ENCODE measurements around the gene DYRK2.

DYRK2 gene

GRCh38 chr12:67647181-67647798, 1.3 kb upstream of the DYRK2 start:
- Histone ChIP-seq H3K27me3 (ENCODE audit: low read depth, low read length) (no peaks in the 10 kb centered on the region), H3K4me3 (ENCODE audit: low read depth in 1 of 2, low read length in 2 of 2) (peak overlapping the region; percentile 80 to 85), H3K27ac (ENCODE audit: low read length) (peak overlapping the region; percentile 86), H3K36me3 (ENCODE audit: control insufficient read depth in 1 of 2, insufficient read depth in 2 of 2, low read length in 2 of 2) (peaks cover 0 to 3% of the 10 kb centered on the region in 2 donors), H3K4me1 (ENCODE audit: control insufficient read depth in 1 of 2, insufficient read depth in 2 of 2, low read length in 2 of 2) (peaks cover 6 to 12% of the 10 kb centered on the region in 2 donors), H3K9me3 (ENCODE audit: control insufficient read depth in 1 of 2, low read length in 2 of 2) (no peaks in the 10 kb centered on the region)

DNA sequence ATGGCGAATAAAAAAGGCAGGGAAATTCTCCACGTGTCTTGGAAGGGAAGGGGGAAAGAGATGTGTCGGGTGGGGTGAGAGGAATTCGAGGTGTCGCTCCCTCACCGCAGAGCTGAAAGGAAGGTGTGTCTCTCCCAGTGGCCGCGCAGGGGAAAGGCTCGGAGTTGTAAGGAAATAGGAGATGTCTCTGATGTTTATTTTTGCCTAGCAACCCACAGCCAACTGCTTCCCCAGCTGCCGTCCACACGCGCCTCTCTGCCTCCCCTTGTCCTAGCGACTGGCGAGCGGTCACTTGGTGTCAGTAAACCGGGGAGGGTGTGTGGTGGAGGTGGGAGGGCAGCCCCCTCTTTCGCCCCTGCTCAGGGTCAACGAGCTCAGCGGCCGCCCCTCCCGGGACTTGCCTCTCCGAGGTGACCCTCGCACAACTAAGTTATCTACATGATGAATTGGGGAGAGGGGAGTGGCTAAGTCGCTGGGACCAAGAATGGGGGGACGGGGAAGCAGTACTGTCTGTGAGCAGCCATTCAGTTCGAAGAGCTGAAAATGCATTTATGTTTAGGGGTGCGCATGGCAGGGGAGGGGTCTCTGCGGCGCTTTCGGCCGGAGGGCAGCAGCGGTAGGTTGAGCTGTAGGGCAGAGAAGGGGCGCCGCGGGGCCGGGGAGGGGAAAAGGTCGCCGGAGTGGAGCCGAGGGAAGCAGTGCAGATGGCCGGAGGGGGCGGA, 585 bp upstream of the DYRK2 start:
- H3K9me3 ChIP-seq (ENCODE audit: control insufficient read depth in 1 of 2, low read length in 2 of 2) = no peaks in the 10 kb centered on the region
- peaks cover 0 to 3% of the 10 kb centered on the region in 2 donors for H3K36me3 ChIP-seq (ENCODE audit: control insufficient read depth in 1 of 2, insufficient read depth in 2 of 2, low read length in 2 of 2)
- H3K27me3 ChIP-seq (ENCODE audit: low read depth, low read length) = no peaks in the 10 kb centered on the region
- H3K4me1 ChIP-seq (ENCODE audit: control insufficient read depth in 1 of 2, insufficient read depth in 2 of 2, low read length in 2 of 2) = peaks cover 6 to 14% of the 10 kb centered on the region in 2 donors
- H3K27ac ChIP-seq (ENCODE audit: low read length) = peak overlapping the region; percentile 86
- peak overlapping the region; percentile 80 to 85 for H3K4me3 ChIP-seq (ENCODE audit: low read depth in 1 of 2, low read length in 2 of 2)

DNA sequence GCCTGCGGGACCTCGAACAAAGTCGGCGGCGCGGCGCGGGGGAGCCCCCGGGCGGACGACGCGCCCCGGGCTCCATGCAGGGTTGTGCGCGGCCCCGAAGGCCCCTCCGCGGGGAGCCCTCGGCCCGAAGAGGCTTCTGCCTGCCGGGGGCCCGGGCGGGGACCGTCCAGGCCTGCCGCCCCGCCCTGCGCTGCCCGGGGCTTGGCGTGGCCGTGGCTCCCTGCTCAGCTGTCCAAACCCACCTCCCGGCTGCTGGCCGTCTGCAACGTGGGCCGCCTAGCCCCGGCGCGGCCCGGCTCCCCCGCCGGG, 670 bp downstream of the DYRK2 start:
- Histone ChIP-seq H3K9me3 (ENCODE audit: control insufficient read depth in 1 of 2, low read length in 2 of 2) (no peaks in the 10 kb centered on the region), H3K27ac (ENCODE audit: low read length) (peak overlapping the region; percentile 56), H3K36me3 (ENCODE audit: control insufficient read depth in 1 of 2, insufficient read depth in 2 of 2, low read length in 2 of 2) (peaks cover 3% of the 10 kb centered on the region in 2 donors), H3K27me3 (ENCODE audit: low read depth, low read length) (no peaks in the 10 kb centered on the region), H3K4me1 (ENCODE audit: control insufficient read depth in 1 of 2, insufficient read depth in 2 of 2, low read length in 2 of 2) (peaks cover 6 to 23% of the 10 kb centered on the region in 2 donors), H3K4me3 (ENCODE audit: low read depth in 1 of 2, low read length in 2 of 2) (peak overlapping the region; percentile 72 to 89)

- H3K36me3 ChIP-seq (ENCODE audit: control insufficient read depth in 1 of 2, insufficient read depth in 2 of 2, low read length in 2 of 2) = peaks cover 3 to 8% of the 10 kb centered on the region in 2 donors
- peaks cover 6 to 28% of the 10 kb centered on the region in 2 donors for H3K4me1 ChIP-seq (ENCODE audit: control insufficient read depth in 1 of 2, insufficient read depth in 2 of 2, low read length in 2 of 2)
- no peaks in the 10 kb centered on the region for H3K9me3 ChIP-seq (ENCODE audit: control insufficient read depth in 1 of 2, low read length in 2 of 2)
Measured at GRCh38 chr12:67649570-67650387, 1.2 kb downstream of the DYRK2 start.

GRCh38 chr12:67650388-67651131, 2.0 kb downstream of the DYRK2 start:
- H3K4me3 ChIP-seq (ENCODE audit: low read depth in 1 of 2, low read length in 2 of 2) = peak overlapping the region; percentile 72 to 89
- peaks cover 3 to 8% of the 10 kb centered on the region in 2 donors for H3K36me3 ChIP-seq (ENCODE audit: control insufficient read depth in 1 of 2, insufficient read depth in 2 of 2, low read length in 2 of 2)
- H3K9me3 ChIP-seq (ENCODE audit: control insufficient read depth in 1 of 2, low read length in 2 of 2) = no peaks in the 10 kb centered on the region
- H3K27me3 ChIP-seq (ENCODE audit: low read depth, low read length) = no peaks in the 10 kb centered on the region
- peaks cover 6 to 33% of the 10 kb centered on the region in 2 donors for H3K4me1 ChIP-seq (ENCODE audit: control insufficient read depth in 1 of 2, insufficient read depth in 2 of 2, low read length in 2 of 2)
- peak overlapping the region; percentile 80 for H3K27ac ChIP-seq (ENCODE audit: low read length)

More at GRCh38 chr12:67649570-67650387, 1.2 kb downstream of the DYRK2 start:
- H3K27ac ChIP-seq (ENCODE audit: low read length) = peak overlapping the region; percentile 80
- H3K4me3 ChIP-seq (ENCODE audit: low read depth in 1 of 2, low read length in 2 of 2) = peak overlapping the region; percentile 72 to 89
- H3K27me3 ChIP-seq (ENCODE audit: low read depth, low read length) = no peaks in the 10 kb centered on the region

DNA sequence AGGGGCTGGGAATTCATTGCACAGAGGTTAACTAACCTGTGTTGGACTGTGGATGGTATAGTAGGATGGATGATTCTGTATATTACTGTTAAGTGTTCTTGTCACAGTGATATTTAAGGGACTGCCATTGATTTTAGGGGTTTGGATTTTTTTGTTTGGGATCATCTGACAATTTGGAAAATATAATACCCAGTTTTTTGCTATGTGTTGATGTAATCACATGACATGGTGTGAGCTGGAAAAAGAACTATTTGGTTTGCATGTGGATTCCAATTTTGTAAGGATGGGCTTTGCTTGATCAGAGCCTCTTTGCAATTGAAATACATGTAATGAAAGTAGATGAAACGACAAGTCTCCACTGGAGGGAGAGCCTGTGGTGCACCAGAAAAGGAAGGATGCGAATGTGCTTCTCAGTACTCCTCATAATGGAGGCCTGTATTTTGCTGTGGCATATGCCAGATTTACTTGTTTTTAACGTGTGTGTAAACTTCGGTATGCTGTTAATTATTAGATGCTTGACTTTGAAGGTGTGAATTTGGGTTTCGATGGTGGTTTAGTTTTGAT, 2.7 kb downstream of the DYRK2 start:
- H3K27me3 ChIP-seq (ENCODE audit: low read depth, low read length) = no peaks in the 10 kb centered on the region
- H3K9me3 ChIP-seq (ENCODE audit: control insufficient read depth in 1 of 2, low read length in 2 of 2) = no peaks in the 10 kb centered on the region
- peaks cover 3 to 8% of the 10 kb centered on the region in 2 donors for H3K36me3 ChIP-seq (ENCODE audit: control insufficient read depth in 1 of 2, insufficient read depth in 2 of 2, low read length in 2 of 2)
- peaks cover 6 to 39% of the 10 kb centered on the region in 2 donors for H3K4me1 ChIP-seq (ENCODE audit: control insufficient read depth in 1 of 2, insufficient read depth in 2 of 2, low read length in 2 of 2)
- peak overlapping the region; percentile 80 for H3K27ac ChIP-seq (ENCODE audit: low read length)
- H3K4me3 ChIP-seq (ENCODE audit: low read depth in 1 of 2, low read length in 2 of 2) = peak overlapping the region; percentile 72 to 89

DNA sequence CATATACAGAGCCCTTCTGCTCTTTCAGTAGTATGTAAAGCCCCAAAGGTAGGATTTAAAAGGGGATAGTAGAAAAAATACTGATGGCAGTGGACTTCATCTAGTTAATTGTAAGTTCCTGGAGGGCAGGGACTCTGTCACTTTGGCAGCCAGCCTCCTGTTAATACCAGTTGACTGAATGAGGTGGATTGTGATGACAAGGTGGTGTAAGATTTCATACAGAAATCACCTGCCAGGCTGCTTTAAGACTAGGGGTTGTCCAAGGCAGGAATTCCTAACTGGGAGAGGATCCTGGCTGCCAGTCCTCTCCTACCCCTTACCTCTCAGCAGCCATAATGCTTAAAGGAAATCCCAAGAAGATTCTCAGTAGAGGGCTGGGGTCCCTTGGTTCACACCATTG, 7.3 kb downstream of the DYRK2 start:
- Histone ChIP-seq H3K4me3 (ENCODE audit: low read depth in 1 of 2, low read length in 2 of 2) (no peak overlapping the region), H3K27ac (ENCODE audit: low read length) (peak overlapping the region; percentile 26), H3K4me1 (ENCODE audit: control insufficient read depth in 1 of 2, insufficient read depth in 2 of 2, low read length in 2 of 2) (peaks cover 6 to 55% of the 10 kb centered on the region in 2 donors), H3K36me3 (ENCODE audit: control insufficient read depth in 1 of 2, insufficient read depth in 2 of 2, low read length in 2 of 2) (peaks cover 16 to 25% of the 10 kb centered on the region in 2 donors), H3K9me3 (ENCODE audit: control insufficient read depth in 1 of 2, low read length in 2 of 2) (no peaks in the 10 kb centered on the region), H3K27me3 (ENCODE audit: low read depth, low read length) (no peaks in the 10 kb centered on the region)

GRCh38 chr12:67656251-67656650, 7.7 kb downstream of the DYRK2 start:
- peak overlapping the region; percentile 26 for H3K27ac ChIP-seq (ENCODE audit: low read length)
- peaks cover 16 to 25% of the 10 kb centered on the region in 2 donors for H3K36me3 ChIP-seq (ENCODE audit: control insufficient read depth in 1 of 2, insufficient read depth in 2 of 2, low read length in 2 of 2)
- peaks cover 6 to 58% of the 10 kb centered on the region in 2 donors for H3K4me1 ChIP-seq (ENCODE audit: control insufficient read depth in 1 of 2, insufficient read depth in 2 of 2, low read length in 2 of 2)

GRCh38 chr12:67658486-67658885, 9.9 kb downstream of the DYRK2 start:
- Histone ChIP-seq H3K27ac (ENCODE audit: low read length) (peak overlapping the region; percentile 72), H3K4me3 (ENCODE audit: low read depth in 1 of 2, low read length in 2 of 2) (no peak overlapping the region), H3K9me3 (ENCODE audit: control insufficient read depth in 1 of 2, low read length in 2 of 2) (no peaks in the 10 kb centered on the region), H3K4me1 (ENCODE audit: control insufficient read depth in 1 of 2, insufficient read depth in 2 of 2, low read length in 2 of 2) (peaks cover 0 to 69% of the 10 kb centered on the region in 2 donors), H3K27me3 (ENCODE audit: low read depth, low read length) (no peaks in the 10 kb centered on the region), H3K36me3 (ENCODE audit: control insufficient read depth in 1 of 2, insufficient read depth in 2 of 2, low read length in 2 of 2) (peaks cover 16 to 25% of the 10 kb centered on the region in 2 donors)

More at GRCh38 chr12:67656251-67656650, 7.7 kb downstream of the DYRK2 start:
- no peak overlapping the region for H3K4me3 ChIP-seq (ENCODE audit: low read depth in 1 of 2, low read length in 2 of 2)
- no peaks in the 10 kb centered on the region for H3K27me3 ChIP-seq (ENCODE audit: low read depth, low read length)
- H3K9me3 ChIP-seq (ENCODE audit: control insufficient read depth in 1 of 2, low read length in 2 of 2) = no peaks in the 10 kb centered on the region

DNA sequence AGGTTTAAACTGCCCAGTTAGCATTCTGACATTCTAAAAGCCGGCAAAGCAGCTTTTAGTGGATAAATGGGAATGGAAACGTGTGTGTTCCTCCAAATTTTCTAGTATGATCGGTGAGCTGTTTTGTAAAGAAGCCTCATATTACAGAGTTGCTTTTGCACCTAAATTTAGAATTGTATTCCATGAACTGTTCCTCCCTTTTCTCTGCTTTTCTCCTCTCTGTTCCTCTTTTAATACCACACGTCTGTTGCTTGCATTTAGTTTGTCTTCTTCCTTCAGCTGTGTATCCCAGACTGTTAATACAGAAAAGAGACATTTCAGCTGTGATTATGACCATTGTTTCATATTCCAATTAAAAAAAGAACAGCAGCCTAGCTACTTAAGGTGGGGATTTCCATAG, 10.7 kb downstream of the DYRK2 start:
- no peak overlapping the region for H3K4me3 ChIP-seq (ENCODE audit: low read depth in 1 of 2, low read length in 2 of 2)
- no peaks in the 10 kb centered on the region for H3K27me3 ChIP-seq (ENCODE audit: low read depth, low read length)
- H3K36me3 ChIP-seq (ENCODE audit: control insufficient read depth in 1 of 2, insufficient read depth in 2 of 2, low read length in 2 of 2) = peaks cover 16 to 21% of the 10 kb centered on the region in 2 donors
- no peaks in the 10 kb centered on the region for H3K9me3 ChIP-seq (ENCODE audit: control insufficient read depth in 1 of 2, low read length in 2 of 2)
- peaks cover 0 to 67% of the 10 kb centered on the region in 2 donors for H3K4me1 ChIP-seq (ENCODE audit: control insufficient read depth in 1 of 2, insufficient read depth in 2 of 2, low read length in 2 of 2)
- peak overlapping the region; percentile 72 for H3K27ac ChIP-seq (ENCODE audit: low read length)
